H9 (cell line): ENCODE measurements around the gene TRAF3IP1. TPM values are rescaled to one million over a fixed set of nuclear protein-coding genes. Genes with fewer than 3 reads are reported as not detected.

Experiments used
- DNase-seq: peaks from one replicate; pipeline ENCODE4 v3.0.0-alpha.2; 2017
- H2AFZ ChIP-seq: one replicate; pipeline ENCODE4 v1.6.1; 2013; ENCODE audit warnings: mild to moderate bottlenecking, low read length, control low read depth, moderate library complexity
- H2AK5ac ChIP-seq: 2 replicates; pipeline ENCODE4 v1.6.1; 2013; ENCODE audit warnings: low read length, control low read depth, mixed read lengths; ENCODE audit not compliant: insufficient read length
- H2BK120ac ChIP-seq: one replicate; pipeline ENCODE4 v1.6.1; 2013; ENCODE audit warnings: low read depth, mild to moderate bottlenecking, low read length, control low read depth, inconsistent platforms; ENCODE audit not compliant: poor library complexity, severe bottlenecking
- H2BK12ac ChIP-seq: 2 replicates; pipeline ENCODE4 v1.6.1; 2013; ENCODE audit warnings: low read length, control low read depth, mixed read lengths, low read depth; ENCODE audit not compliant: insufficient read length
- H2BK15ac ChIP-seq: 2 replicates; pipeline ENCODE4 v1.6.1; 2013; ENCODE audit warnings: low read depth, low read length, control low read depth
- H2BK20ac ChIP-seq: one replicate; pipeline ENCODE4 v1.6.1; 2013; ENCODE audit warnings: low read depth, mild to moderate bottlenecking, low read length, control low read depth, inconsistent platforms; ENCODE audit not compliant: poor library complexity, severe bottlenecking
- H2BK5ac ChIP-seq: 2 replicates; pipeline ENCODE4 v1.6.1; 2013; ENCODE audit warnings: low read length, control low read depth, mixed read lengths; ENCODE audit not compliant: insufficient read length
- H3K14ac ChIP-seq: 2 replicates; pipeline ENCODE4 v1.6.1; 2013; ENCODE audit warnings: low read length, control low read depth; ENCODE audit not compliant: insufficient read depth
- H3K18ac ChIP-seq: 2 replicates; pipeline ENCODE4 v1.6.1; 2013; ENCODE audit warnings: low read depth, mild to moderate bottlenecking, mixed read lengths, low read length, control low read depth; ENCODE audit not compliant: insufficient read length
- H3K23ac ChIP-seq: 2 replicates; pipeline ENCODE4 v1.6.1; 2013; ENCODE audit warnings: low read length, control low read depth, mixed read lengths, low read depth; ENCODE audit not compliant: insufficient read length
- H3K23me2 ChIP-seq: 2 replicates; pipeline ENCODE4 v1.6.1; 2013; ENCODE audit warnings: low read depth, mild to moderate bottlenecking, mixed read lengths, low read length, control low read depth; ENCODE audit not compliant: insufficient read length, poor library complexity, severe bottlenecking
- H3K27ac ChIP-seq: 2 replicates; pipeline ENCODE4 v1.5.1; 2013; ENCODE audit warnings: low read length, control low read depth, mixed read lengths, low read depth; ENCODE audit not compliant: insufficient read length
- H3K27me3 ChIP-seq: 2 replicates; pipeline ENCODE4 v1.6.1; 2013; ENCODE audit warnings: low read length, control low read depth, inconsistent platforms; ENCODE audit not compliant: insufficient read depth
- H3K4ac ChIP-seq: 2 replicates; pipeline ENCODE4 v1.6.1; 2013; ENCODE audit warnings: low read depth, mild to moderate bottlenecking, control low read depth, inconsistent platforms, low read length, moderate library complexity
- H3K4me1 ChIP-seq: 2 replicates; pipeline ENCODE4 v1.6.1; 2013; ENCODE audit warnings: low read length, control low read depth, inconsistent platforms; ENCODE audit not compliant: insufficient read depth
- H3K4me2 ChIP-seq: 2 replicates; pipeline ENCODE4 v1.6.1; 2013; ENCODE audit warnings: low read length, control low read depth, mixed read lengths; ENCODE audit not compliant: insufficient read length, insufficient read depth
- H3K56ac ChIP-seq: 2 replicates; pipeline ENCODE4 v1.6.1; 2013; ENCODE audit warnings: low read depth, mild to moderate bottlenecking, mixed read lengths, low read length, control low read depth; ENCODE audit not compliant: insufficient read length
- H3K79me1 ChIP-seq: 2 replicates; pipeline ENCODE4 v1.6.1; 2013; ENCODE audit warnings: low read depth, mild to moderate bottlenecking, moderate library complexity, low read length, control low read depth, inconsistent platforms; ENCODE audit not compliant: insufficient read depth, poor library complexity, severe bottlenecking
- H3K79me2 ChIP-seq: 2 replicates; pipeline ENCODE4 v1.6.1; 2013; ENCODE audit warnings: low read length, control low read depth, inconsistent platforms; ENCODE audit not compliant: insufficient read depth
- H3K9ac ChIP-seq: 2 replicates; pipeline ENCODE4 v1.6.1; 2013; ENCODE audit warnings: low read length, control low read depth, mixed read lengths; ENCODE audit not compliant: insufficient read length; ENCODE audit errors: extremely low read depth
- H3K9me3 ChIP-seq: one replicate; pipeline ENCODE4 v1.6.1; 2013; ENCODE audit warnings: low read depth, low read length, inconsistent platforms; ENCODE audit not compliant: control insufficient read depth
- H3T11ph ChIP-seq: one replicate; pipeline ENCODE4 v1.6.1; 2013; ENCODE audit warnings: mild to moderate bottlenecking, low read length, control low read depth, inconsistent platforms
- H4K20me1 ChIP-seq: one replicate; pipeline ENCODE4 v1.6.1; 2013; ENCODE audit not compliant: control insufficient read depth, insufficient read length, insufficient read depth
- H4K5ac ChIP-seq: 2 replicates; pipeline ENCODE4 v1.6.1; 2013; ENCODE audit warnings: low read depth, mild to moderate bottlenecking, mixed read lengths, low read length, control low read depth; ENCODE audit not compliant: insufficient read length
- H4K8ac ChIP-seq: replicated peaks from 2 replicates; pipeline ENCODE4 v1.6.1; 2013; ENCODE audit warnings: low read length, control low read depth, mixed read lengths, low read depth; ENCODE audit not compliant: insufficient read length
- H4K91ac ChIP-seq: 2 replicates; pipeline ENCODE4 v1.6.1; 2013; ENCODE audit warnings: low read depth, mild to moderate bottlenecking, moderate library complexity, mixed read lengths, low read length, control low read depth; ENCODE audit not compliant: insufficient read length
- H3K27ac Mint-ChIP-seq, 3 experiments: 2 replicates in 2 of 3; 3 replicates in 1 of 3; pipeline ENCODE4 v1.8.0; 2020 to 2021; ENCODE audit warnings: mixed read lengths in 3 of 3, mild to moderate bottlenecking in 1 of 3, moderate library complexity in 1 of 3
- H3K27me3 Mint-ChIP-seq: 2 replicates; pipeline ENCODE4 v1.8.0; 2021; ENCODE audit warnings: low read depth, mild to moderate bottlenecking, moderate library complexity, mixed read lengths
- H3K36me3 Mint-ChIP-seq, 3 experiments: 2 replicates in 2 of 3; 3 replicates in 1 of 3; pipeline ENCODE4 v1.8.0; 2020 to 2021; ENCODE audit warnings: low read depth in 3 of 3, mixed read lengths in 3 of 3; ENCODE audit not compliant: insufficient read depth in 1 of 3
- H3K4me1 Mint-ChIP-seq, 2 experiments: 2 replicates each; pipeline ENCODE4 v1.8.0; 2020; ENCODE audit warnings: mixed read lengths in 2 of 2
- H3K4me3 Mint-ChIP-seq, 2 experiments: 2 replicates in 1 of 2; 3 replicates in 1 of 2; pipeline ENCODE4 v1.8.0; 2020 to 2021; ENCODE audit warnings: mild to moderate bottlenecking in 2 of 2, mixed read lengths in 2 of 2, moderate library complexity in 1 of 2
- H3K9me3 Mint-ChIP-seq, 2 experiments: 2 replicates in 1 of 2; 3 replicates in 1 of 2; pipeline ENCODE4 v1.8.0; 2020; ENCODE audit warnings: mild to moderate bottlenecking in 2 of 2, mixed read lengths in 2 of 2, moderate library complexity in 1 of 2
- WGBS: extraction: QIAGEN DNeasy Blood & Tissue Kit; methylation state at CpG from one replicate; pipeline ENCODE4 v1.1.7; 2013; ENCODE audit warnings: missing lambda C conversion rate, low lambda C conversion rate, mixed read lengths; ENCODE audit not compliant: insufficient read length; ENCODE audit errors: extremely low coverage; 5-methylcytosine and 5-hydroxymethylcytosine counted together
- total RNA-seq: library from RNA; stranded (reverse); gene quantifications from 2 replicates; pipeline ENCODE4 v1.2.1, GENCODE V29; 2021
- TF ChIP-seq, protein P1 (sequence below): fragments of 200-600 bp; sonication (generic); conservative IDR thresholded peaks from 3 replicates; pipeline ENCODE4 v1.8.0; 2021; ENCODE audit warnings: antibody characterized with exemption, mild to moderate bottlenecking

TRAF3IP1 gene
- total RNA-seq, 1 experiment from 2014 or later: 16.4 TPM

DNA sequence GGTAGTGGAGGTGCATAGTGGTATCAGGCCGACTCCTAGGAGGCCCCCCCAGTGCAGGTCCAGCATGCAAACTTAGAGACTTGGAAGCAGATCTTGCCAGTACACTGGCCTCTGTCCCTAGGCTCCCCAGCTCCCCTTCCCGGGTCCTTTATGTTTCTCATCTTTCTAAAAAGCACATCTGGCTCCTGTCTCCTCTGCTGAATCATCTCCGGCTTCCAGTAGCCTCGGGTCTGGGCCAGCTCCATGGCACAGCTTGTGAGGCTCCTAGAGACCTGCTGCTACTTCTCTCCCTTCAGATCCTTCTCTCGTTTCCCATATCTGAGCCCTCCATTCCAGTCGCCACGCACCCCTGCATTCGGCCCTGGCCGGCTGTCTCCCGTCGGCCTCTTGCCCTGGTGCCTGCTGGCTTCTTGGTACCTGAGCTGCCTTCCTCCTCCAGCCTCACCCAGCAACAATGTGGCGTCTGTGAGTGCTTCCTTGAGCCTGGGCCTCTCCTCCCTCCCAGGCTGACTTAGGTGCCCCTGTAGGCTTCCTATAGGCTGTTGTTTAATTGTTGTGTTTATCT lies 6.6 kb downstream of the TRAF3IP1 start:
- TF ChIP-seq, protein P1, sequence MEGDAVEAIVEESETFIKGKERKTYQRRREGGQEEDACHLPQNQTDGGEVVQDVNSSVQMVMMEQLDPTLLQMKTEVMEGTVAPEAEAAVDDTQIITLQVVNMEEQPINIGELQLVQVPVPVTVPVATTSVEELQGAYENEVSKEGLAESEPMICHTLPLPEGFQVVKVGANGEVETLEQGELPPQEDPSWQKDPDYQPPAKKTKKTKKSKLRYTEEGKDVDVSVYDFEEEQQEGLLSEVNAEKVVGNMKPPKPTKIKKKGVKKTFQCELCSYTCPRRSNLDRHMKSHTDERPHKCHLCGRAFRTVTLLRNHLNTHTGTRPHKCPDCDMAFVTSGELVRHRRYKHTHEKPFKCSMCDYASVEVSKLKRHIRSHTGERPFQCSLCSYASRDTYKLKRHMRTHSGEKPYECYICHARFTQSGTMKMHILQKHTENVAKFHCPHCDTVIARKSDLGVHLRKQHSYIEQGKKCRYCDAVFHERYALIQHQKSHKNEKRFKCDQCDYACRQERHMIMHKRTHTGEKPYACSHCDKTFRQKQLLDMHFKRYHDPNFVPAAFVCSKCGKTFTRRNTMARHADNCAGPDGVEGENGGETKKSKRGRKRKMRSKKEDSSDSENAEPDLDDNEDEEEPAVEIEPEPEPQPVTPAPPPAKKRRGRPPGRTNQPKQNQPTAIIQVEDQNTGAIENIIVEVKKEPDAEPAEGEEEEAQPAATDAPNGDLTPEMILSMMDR: no peak
- Histone ChIP-seq H3K9me3 (no peaks in the 10 kb centered on the region), H2AFZ (no peak overlapping the region), H3K4me2 (no peak overlapping the region), H2BK120ac (no peak overlapping the region), H3K4me1 (no peaks in the 10 kb centered on the region), H3K9ac (no peak overlapping the region), H3K4ac (no peak overlapping the region), H2BK12ac (no peak overlapping the region), H3K79me2 (peaks cover under 1% of the 10 kb centered on the region; the same call in 1 of the 2 replicates), H3K14ac (no peak overlapping the region), H3K56ac (no peak overlapping the region), H3K23me2 (no peaks in the 10 kb centered on the region), H3K79me1 (no peaks in the 10 kb centered on the region), H2BK20ac (no peak overlapping the region), H3K23ac (no peak overlapping the region), H2BK5ac (no peak overlapping the region), H4K8ac (no peak overlapping the region), H3T11ph (no peak overlapping the region), H3K18ac (no peak overlapping the region), H4K5ac (no peak overlapping the region), H2AK5ac (no peak overlapping the region), H4K20me1 (no peaks in the 10 kb centered on the region), H3K27me3 (no peaks in the 10 kb centered on the region), H2BK15ac (no peak overlapping the region), H3K27ac (no peak overlapping the region), H4K91ac (no peak overlapping the region)
- H3K36me3 Mint-ChIP-seq: peaks cover 14 to 43% (median 39%) of the 10 kb centered on the region in 3 experiments
- WGBS: no CpG with 5 or more reads among the region's 12 CpGs
- H3K9me3 Mint-ChIP-seq: peaks cover 0 to 3% of the 10 kb centered on the region in 2 experiments; a peak in 2 of 5 replicates
- no peak overlapping the region for H3K4me3 Mint-ChIP-seq
- no peaks in the 10 kb centered on the region; the same call in 1 of the 2 replicates for H3K27me3 Mint-ChIP-seq
- H3K4me1 Mint-ChIP-seq: peaks cover under 1% of the 10 kb centered on the region in 2 experiments
- DNase-seq: no peak
- H3K27ac Mint-ChIP-seq: no peak overlapping the region; a peak in 1 of 7 replicates
